ENCODE data around the gene RAB40AL.

GRCh38 chrX:102963955-102964354 is 26.9 kb downstream of the RAB40AL start:
- TF ChIP-seq REST (IDR thresholded peaks at IDR 0.05; ENCODE audit: low read depth) (no peak), YY1 (IDR thresholded peaks at IDR 0.05; ENCODE audit: low read depth) (no peak), ZBTB7A (IDR thresholded peaks at IDR 0.05; ENCODE audit: low read depth) (no peak), TAF1 (IDR thresholded peaks at IDR 0.05; ENCODE audit: low read depth) (no peak), TEAD4 (IDR thresholded peaks at IDR 0.05) (no peak), NFIC (IDR thresholded peaks at IDR 0.05) (no peak), MAX (IDR thresholded peaks at IDR 0.05) (no peak), RAD21 (IDR thresholded peaks at IDR 0.05; ENCODE audit: low read depth) (no peak), EP300 (IDR thresholded peaks at IDR 0.05; ENCODE audit: borderline replicate concordance) (no peak), CREB1 (IDR thresholded peaks at IDR 0.05; ENCODE audit: low read depth) (no peak)
